Measurements from ENCODE around the gene GTF2H2C. TPM values are rescaled to one million over a fixed set of nuclear protein-coding genes. Genes with fewer than 3 reads are reported as not detected.

Gene GTF2H2C
- 19.6 and 25.2 TPM in 2 replicates for total RNA-seq

DNA sequence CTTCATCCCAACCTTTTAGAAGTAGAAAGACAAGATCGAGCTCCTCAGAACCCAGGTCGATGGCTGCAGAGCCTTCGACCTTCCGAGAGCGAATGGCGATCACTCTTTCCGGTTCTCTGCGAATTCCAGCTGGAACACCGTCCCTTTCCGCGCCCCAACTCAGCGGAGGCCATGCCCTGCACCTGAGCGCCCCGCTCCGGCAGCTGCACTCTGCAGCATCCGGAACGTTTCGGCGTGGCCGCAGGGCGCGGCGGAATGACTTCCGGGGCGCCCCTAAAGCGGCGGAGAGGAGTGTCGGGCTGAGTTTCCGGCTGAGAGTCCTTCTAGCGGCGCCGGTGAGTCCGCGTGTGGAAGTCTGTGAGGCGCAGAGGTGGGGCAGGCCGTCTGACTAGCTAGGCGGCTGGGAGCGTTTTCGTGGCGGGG is at the start of gene GTF2H2C:
GTF2H2C (plus strand) TSS at position 284 of the 423 bp plus-strand sequence. CDS start 4,942 bp downstream, outside the sequence.

Other genes starting within 250 kb of the GTF2H2C start
- gene CCDC125, start 227.4 kb upstream of the GTF2H2C start, total RNA-seq = 2.9 and 5.8 TPM in 2 replicates
- 17.0 and 31.4 TPM in 2 replicates for gene AK6, start 190.7 kb upstream of the GTF2H2C start, total RNA-seq
- 93.1 and 97.7 TPM in 2 replicates for gene TAF9, start 190.7 kb upstream of the GTF2H2C start, total RNA-seq
- gene RAD17, start 190.4 kb upstream of the GTF2H2C start, total RNA-seq = 12.7 and 20.0 TPM in 2 replicates
- 0.58 and 0.71 TPM in 2 replicates for gene MARVELD2, start 145.1 kb upstream of the GTF2H2C start, total RNA-seq
- gene OCLN, start 67.4 kb upstream of the GTF2H2C start, total RNA-seq = 0.58 and 1.2 TPM in 2 replicates